ENCODE measurements around the gene BAHD1. TPM values are rescaled to one million over a fixed set of nuclear protein-coding genes. Genes with fewer than 3 reads are reported as not detected.
A peak's percentile ranks its signal among the peaks of the same experiment; 100 is the strongest.

Gene BAHD1
- total and polyA plus RNA-seq, 9 donors = 14.8 to 67.3 (median 40.1) TPM

DNA sequence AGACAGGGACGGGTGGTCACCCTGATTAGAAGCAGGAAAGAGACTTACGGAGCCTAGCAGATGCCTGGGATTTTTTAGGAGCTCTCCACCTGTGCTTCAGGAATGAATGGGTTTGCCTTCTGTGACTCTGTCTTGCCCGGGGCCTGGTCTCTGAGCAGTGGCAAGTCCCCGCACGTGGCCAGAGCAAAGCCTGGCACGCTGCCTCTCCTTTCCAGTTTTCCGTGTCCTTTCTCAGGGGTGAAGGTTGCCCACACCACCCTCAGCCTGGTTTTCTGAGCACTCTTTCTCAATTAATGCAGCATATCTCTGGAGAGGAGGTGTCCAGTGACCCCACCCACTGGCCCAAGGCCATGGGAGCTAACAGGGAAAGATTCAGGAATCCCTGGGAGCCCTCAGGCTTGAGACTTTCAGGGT lies 15.6 kb downstream of the BAHD1 start:
- 41 to 59% (median 47%) methylated on average over 7 of the region's 7 CpGs for WGBS, 3 donors
- H3K27ac ChIP-seq = no peak overlapping the region
- DNase-seq = peak in 4 of 5 donors; percentile 36 to 61 (median 44)

DNA sequence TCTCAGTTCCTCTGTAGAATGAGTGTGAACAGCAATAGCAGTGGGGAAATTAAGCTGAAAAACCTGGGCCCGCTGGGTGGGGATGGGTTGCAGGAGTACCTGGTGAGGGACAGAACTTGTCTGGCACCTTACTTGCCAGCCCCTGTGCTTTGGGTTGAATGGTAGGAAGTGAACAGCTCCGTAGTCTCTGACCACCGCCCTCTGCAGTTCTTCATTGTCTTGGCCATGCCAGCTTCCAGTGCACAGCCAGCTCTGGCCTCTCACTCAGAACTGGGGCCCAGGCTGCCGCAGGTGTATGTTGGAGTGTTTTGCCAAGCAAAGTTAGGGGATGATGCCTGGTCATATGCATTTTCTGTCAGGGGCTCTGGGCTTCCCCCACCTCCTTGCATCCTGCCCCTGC lies 16.0 kb downstream of the BAHD1 start:
- Histone ChIP-seq H3K27ac (no peak overlapping the region), H3K4me3 (no peak overlapping the region)
- intact Hi-C loops (cut with DNase I) = no loop called here

More for the DNA sequence above, 15.6 kb downstream of the BAHD1 start:
- no peak for TF ChIP-seq POLR2A (IDR thresholded peaks at IDR 0.05)
- TF ChIP-seq, protein P1, sequence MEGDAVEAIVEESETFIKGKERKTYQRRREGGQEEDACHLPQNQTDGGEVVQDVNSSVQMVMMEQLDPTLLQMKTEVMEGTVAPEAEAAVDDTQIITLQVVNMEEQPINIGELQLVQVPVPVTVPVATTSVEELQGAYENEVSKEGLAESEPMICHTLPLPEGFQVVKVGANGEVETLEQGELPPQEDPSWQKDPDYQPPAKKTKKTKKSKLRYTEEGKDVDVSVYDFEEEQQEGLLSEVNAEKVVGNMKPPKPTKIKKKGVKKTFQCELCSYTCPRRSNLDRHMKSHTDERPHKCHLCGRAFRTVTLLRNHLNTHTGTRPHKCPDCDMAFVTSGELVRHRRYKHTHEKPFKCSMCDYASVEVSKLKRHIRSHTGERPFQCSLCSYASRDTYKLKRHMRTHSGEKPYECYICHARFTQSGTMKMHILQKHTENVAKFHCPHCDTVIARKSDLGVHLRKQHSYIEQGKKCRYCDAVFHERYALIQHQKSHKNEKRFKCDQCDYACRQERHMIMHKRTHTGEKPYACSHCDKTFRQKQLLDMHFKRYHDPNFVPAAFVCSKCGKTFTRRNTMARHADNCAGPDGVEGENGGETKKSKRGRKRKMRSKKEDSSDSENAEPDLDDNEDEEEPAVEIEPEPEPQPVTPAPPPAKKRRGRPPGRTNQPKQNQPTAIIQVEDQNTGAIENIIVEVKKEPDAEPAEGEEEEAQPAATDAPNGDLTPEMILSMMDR (IDR thresholded peaks at IDR 0.05) = no peak
- no peak for TF ChIP-seq EP300 (IDR thresholded peaks at IDR 0.05)
- peaks cover 11% of the 10 kb centered on the region for H3K4me1 ChIP-seq (ENCODE audit: insufficient read depth)
- no peaks in the 10 kb centered on the region for H3K36me3 ChIP-seq
- no peaks in the 10 kb centered on the region for H3K27me3 ChIP-seq
- no peak overlapping the region for H3K4me3 ChIP-seq
- H3K9me3 ChIP-seq = no peaks in the 10 kb centered on the region
- intact Hi-C loops (cut with DNase I) = no loop called here

DNA sequence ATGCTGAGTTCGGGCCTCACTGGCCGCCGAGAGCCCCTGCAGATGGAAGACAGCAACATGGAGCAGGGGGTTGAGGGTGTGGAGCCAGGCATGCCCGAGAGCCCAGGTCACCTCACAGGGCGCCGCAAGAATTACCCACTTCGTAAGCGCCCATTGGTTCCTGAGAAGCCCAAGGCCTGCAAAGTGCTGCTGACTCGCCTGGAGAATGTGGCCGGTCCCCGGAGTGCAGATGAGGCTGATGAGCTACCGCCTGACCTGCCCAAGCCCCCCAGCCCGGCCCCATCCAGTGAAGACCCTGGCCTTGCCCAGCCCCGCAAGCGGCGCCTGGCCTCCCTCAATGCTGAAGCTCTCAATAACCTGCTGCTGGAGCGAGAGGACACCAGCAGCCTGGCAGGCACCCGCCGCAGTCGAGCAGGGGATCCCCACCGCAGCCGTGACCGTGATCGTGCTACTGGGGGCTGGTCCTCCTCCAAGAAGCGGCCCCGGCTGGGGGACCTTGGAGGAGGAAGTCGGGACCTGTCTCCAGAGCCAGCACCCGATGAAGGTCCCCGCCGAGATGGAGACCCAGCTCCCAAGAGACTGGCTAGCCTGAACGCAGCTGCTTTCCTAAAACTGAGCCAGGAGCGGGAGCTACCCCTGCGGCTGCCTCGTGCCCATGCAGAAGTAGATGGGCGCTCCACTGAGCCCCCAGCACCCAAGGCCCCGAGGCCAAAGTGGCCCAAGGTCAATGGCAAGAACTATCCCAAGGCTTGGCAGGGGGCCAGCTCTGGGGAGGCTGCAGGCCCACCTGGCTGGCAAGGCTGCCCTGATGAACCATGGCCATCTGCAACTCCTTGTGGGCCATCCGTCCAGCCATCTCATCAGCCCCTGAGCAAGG lies 18.0 kb downstream of the BAHD1 start:
- WGBS, 3 donors = 91 to 94% (median 93%) methylated on average over 24 to 37 of the region's 37 CpGs

More for the DNA sequence above, 16.0 kb downstream of the BAHD1 start:
- no peaks in the 10 kb centered on the region for H3K9me3 ChIP-seq
- no peaks in the 10 kb centered on the region for H3K36me3 ChIP-seq
- H3K4me1 ChIP-seq (ENCODE audit: insufficient read depth) = peaks cover 11% of the 10 kb centered on the region
- WGBS, 3 donors = 63 to 78% (median 74%) methylated on average over 4 of the region's 4 CpGs
- no peak for DNase-seq
- H3K27me3 ChIP-seq = no peaks in the 10 kb centered on the region
- TF ChIP-seq POLR2A (IDR thresholded peaks at IDR 0.05) = no peak
- TF ChIP-seq, protein P1 (IDR thresholded peaks at IDR 0.05) = no peak
- TF ChIP-seq EP300 (IDR thresholded peaks at IDR 0.05) = no peak

DNA sequence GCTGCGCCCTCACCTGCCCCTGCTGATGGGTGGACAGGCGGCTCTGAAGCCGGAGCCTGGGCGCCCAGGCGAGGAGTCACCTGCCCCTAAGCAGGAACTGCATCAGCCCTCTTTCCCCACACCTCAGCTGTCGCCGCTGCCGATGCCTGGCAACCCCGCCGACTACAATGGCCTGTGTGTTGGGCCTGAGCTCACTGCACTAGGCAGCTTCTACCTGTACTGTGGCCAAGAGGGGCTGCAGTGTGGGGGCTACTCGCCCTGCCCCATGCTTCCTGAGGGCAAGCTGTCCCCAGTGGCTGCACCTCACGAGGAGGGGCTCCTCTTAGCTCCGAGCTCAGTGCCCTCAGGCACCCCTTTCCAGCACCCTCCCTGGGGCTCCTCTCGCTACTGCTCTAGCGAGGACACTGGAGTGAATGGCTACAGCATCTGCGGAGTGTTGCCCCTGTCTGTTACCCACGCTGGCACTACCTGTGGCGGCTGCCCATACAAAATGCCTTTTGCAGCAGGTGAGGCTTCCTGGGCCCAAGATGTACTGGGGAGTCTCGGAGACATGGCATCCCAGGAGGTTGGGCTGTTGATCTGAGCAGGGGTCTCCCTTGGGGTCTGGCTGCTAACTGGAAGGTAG lies 18.8 kb downstream of the BAHD1 start:
- Histone ChIP-seq H3K9me3 (no peaks in the 10 kb centered on the region), H3K36me3 (no peaks in the 10 kb centered on the region), H3K27me3 (no peaks in the 10 kb centered on the region), H3K27ac (no peak overlapping the region), H3K4me1 (ENCODE audit: insufficient read depth) (peaks cover 8% of the 10 kb centered on the region), H3K4me3 (no peak overlapping the region)
- 92 to 96% (median 95%) methylated on average over 19 of the region's 19 CpGs for WGBS, 3 donors
- intact Hi-C loops (cut with DNase I) = loop anchor here in 1 of 4 donors (10.0 kb wide), 1 partner anchor 55 kb away; no protein-coding TSS in a partner anchor
- DNase-seq = no peak
- TF ChIP-seq EP300 (IDR thresholded peaks at IDR 0.05) (no peak), POLR2A (IDR thresholded peaks at IDR 0.05) (no peak)
- TF ChIP-seq, protein P1 (IDR thresholded peaks at IDR 0.05) = no peak

More for the DNA sequence above, 18.0 kb downstream of the BAHD1 start:
- intact Hi-C loops (cut with DNase I) = no loop called here
- H3K36me3 ChIP-seq = no peaks in the 10 kb centered on the region
- no peak for DNase-seq
- H3K4me3 ChIP-seq = no peak overlapping the region
- H3K27me3 ChIP-seq = no peaks in the 10 kb centered on the region
- H3K9me3 ChIP-seq = no peaks in the 10 kb centered on the region
- TF ChIP-seq EP300 (IDR thresholded peaks at IDR 0.05) (no peak), POLR2A (IDR thresholded peaks at IDR 0.05) (no peak)
- H3K4me1 ChIP-seq (ENCODE audit: insufficient read depth) = peaks cover 8% of the 10 kb centered on the region
- no peak overlapping the region for H3K27ac ChIP-seq

Data from ovary (tissue), 9 donors.